Keratinocyte (primary cell): ENCODE data around the gene TOMT. TPM values are rescaled to one million over a fixed set of nuclear protein-coding genes. Genes with fewer than 3 reads are reported as not detected.

Source experiments
- DNase-seq: peaks from one replicate; pipeline ENCODE4 v3.0.0-alpha.2; 2011; ENCODE audit warnings: low read depth, missing footprints, low spot score
- FAIRE-seq: peaks from 2 replicates; lab custom pipeline; 2011; peaks lifted over from hg19 to GRCh38; lab: Jason Lieb, UNC
- H2AFZ ChIP-seq: 2 replicates; pipeline ENCODE4 v1.6.0; 2012; ENCODE audit warnings: low read length, control low read depth, inconsistent platforms; ENCODE audit not compliant: control insufficient read depth
- H3K27ac ChIP-seq: 2 replicates; pipeline ENCODE4 v1.5.1; 2011; ENCODE audit warnings: low read length; ENCODE audit not compliant: control insufficient read depth, insufficient read depth
- H3K27me3 ChIP-seq: 3 replicates; pipeline ENCODE4 v1.6.0; 2011; ENCODE audit warnings: low read length; ENCODE audit not compliant: control insufficient read depth, insufficient read depth; ENCODE audit errors: extremely low read depth
- H3K36me3 ChIP-seq, 2 experiments: 2 replicates in 1 of 2; 3 replicates in 1 of 2; pipeline ENCODE4 v1.5.1; 2011; ENCODE audit warnings: low read length in 2 of 2, mild to moderate bottlenecking in 1 of 2; ENCODE audit not compliant: control insufficient read depth in 2 of 2, insufficient read depth in 2 of 2; ENCODE audit errors: extremely low read depth in 1 of 2
- H3K4me1 ChIP-seq: 3 replicates; pipeline ENCODE4 v1.5.1; 2011; ENCODE audit warnings: low read length; ENCODE audit not compliant: control insufficient read depth, insufficient read depth; ENCODE audit errors: extremely low read depth
- H3K4me2 ChIP-seq: 3 replicates; pipeline ENCODE4 v1.6.0; 2011; ENCODE audit warnings: low read depth, low read length; ENCODE audit not compliant: control insufficient read depth, insufficient read depth; ENCODE audit errors: extremely low read depth
- H3K4me3 ChIP-seq, 3 experiments: fragments of 200-600 bp in 1 of 3; sonication (generic) in 1 of 3; 2 replicates in 2 of 3; 3 replicates in 1 of 3; pipeline ENCODE4 v1.5.1; 2011 to 2016; ENCODE audit warnings: low read length in 3 of 3, mild to moderate bottlenecking in 3 of 3, control low read depth in 2 of 3, inconsistent platforms in 1 of 3, low read depth in 1 of 3, mixed read lengths in 1 of 3, mixed run types in 1 of 3, moderate library complexity in 1 of 3; ENCODE audit not compliant: control insufficient read depth in 2 of 3, insufficient read depth in 2 of 3; ENCODE audit errors: extremely low read depth in 1 of 3
- H3K79me2 ChIP-seq: 2 replicates; pipeline ENCODE4 v1.6.0; 2012; ENCODE audit warnings: low read length; ENCODE audit not compliant: control insufficient read depth, insufficient read depth
- H3K9ac ChIP-seq: 3 replicates; pipeline ENCODE4 v1.6.0; 2011; ENCODE audit warnings: low read length; ENCODE audit not compliant: control insufficient read depth, insufficient read depth; ENCODE audit errors: extremely low read depth
- H3K9me1 ChIP-seq: 3 replicates; pipeline ENCODE4 v1.6.0; 2011; ENCODE audit warnings: low read length; ENCODE audit not compliant: control insufficient read depth, insufficient read depth; ENCODE audit errors: extremely low read depth
- H3K9me3 ChIP-seq: 2 replicates; pipeline ENCODE4 v1.5.1; 2012; ENCODE audit warnings: low read depth, low read length; ENCODE audit not compliant: control insufficient read depth
- H4K20me1 ChIP-seq: 3 replicates; pipeline ENCODE4 v1.6.0; 2011; ENCODE audit warnings: low read length; ENCODE audit not compliant: control insufficient read depth, insufficient read depth; ENCODE audit errors: extremely low read depth
- EZH2 ChIP-seq: IDR thresholded peaks from one replicate; pipeline ENCODE4 v1.6.1; 2012; ENCODE audit warnings: inconsistent platforms, mild to moderate bottlenecking, low read length, moderate library complexity
- dilution Hi-C: fragments of 300-500 bp; cut with MboI; formaldehyde crosslinking; loops from one replicate; pipeline ENCODE4 v1.7.0; 2020; ENCODE audit warnings: low sequenced_read_pairs; ENCODE audit not compliant: extremely low pct_ligation_motif_present
- polyA plus RNA-seq, 5 experiments: library from polyadenylated mRNA; depleted of rRNA in 3 of 5; stranded (reverse) in 3 of 5; stranded (forward) in 1 of 5; unstranded in 1 of 5; fragments of >200 nt; gene quantifications; 1 replicate in 1 of 5; 2 replicates in 3 of 5; 3 replicates in 1 of 5; pipeline versions ENCODE4 v1.2.1 to v1.2.3, GENCODE V29; 2011 to 2012; ENCODE audit warnings: missing spikeins in 2 of 5, low read depth in 1 of 5, low replicate concordance in 1 of 5
- TF ChIP-seq, protein P1 (sequence below), 3 experiments: IDR thresholded peaks in 1 of 3; conservative IDR thresholded peaks in 1 of 3; optimal IDR thresholded peaks in 1 of 3; 2 replicates in 2 of 3; 3 replicates in 1 of 3; pipeline versions ENCODE3 to v1.5.1; 2011; ENCODE audit warnings: low read length in 3 of 3, mild to moderate bottlenecking in 3 of 3, moderate library complexity in 2 of 3, control low read depth in 1 of 3, inconsistent platforms in 1 of 3; ENCODE audit not compliant: insufficient read depth in 2 of 3; ENCODE audit errors: extremely low read depth in 1 of 3

The TOMT gene
- polyA plus RNA-seq, 1 donor (not counting 4 experiments of a cell fraction or from before 2014, with no cell fraction given), result not detected

- FAIRE-seq (no peak), DNase-seq (no peak)
- no peak overlapping the region for H2AFZ ChIP-seq
- H3K4me2 ChIP-seq, result no peak overlapping the region
- TF ChIP-seq, protein P1, sequence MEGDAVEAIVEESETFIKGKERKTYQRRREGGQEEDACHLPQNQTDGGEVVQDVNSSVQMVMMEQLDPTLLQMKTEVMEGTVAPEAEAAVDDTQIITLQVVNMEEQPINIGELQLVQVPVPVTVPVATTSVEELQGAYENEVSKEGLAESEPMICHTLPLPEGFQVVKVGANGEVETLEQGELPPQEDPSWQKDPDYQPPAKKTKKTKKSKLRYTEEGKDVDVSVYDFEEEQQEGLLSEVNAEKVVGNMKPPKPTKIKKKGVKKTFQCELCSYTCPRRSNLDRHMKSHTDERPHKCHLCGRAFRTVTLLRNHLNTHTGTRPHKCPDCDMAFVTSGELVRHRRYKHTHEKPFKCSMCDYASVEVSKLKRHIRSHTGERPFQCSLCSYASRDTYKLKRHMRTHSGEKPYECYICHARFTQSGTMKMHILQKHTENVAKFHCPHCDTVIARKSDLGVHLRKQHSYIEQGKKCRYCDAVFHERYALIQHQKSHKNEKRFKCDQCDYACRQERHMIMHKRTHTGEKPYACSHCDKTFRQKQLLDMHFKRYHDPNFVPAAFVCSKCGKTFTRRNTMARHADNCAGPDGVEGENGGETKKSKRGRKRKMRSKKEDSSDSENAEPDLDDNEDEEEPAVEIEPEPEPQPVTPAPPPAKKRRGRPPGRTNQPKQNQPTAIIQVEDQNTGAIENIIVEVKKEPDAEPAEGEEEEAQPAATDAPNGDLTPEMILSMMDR (optimal IDR thresholded peaks at IDR 0.05 in 1 of 3, IDR thresholded peaks at IDR 0.05 in 1 of 3, conservative IDR thresholded peaks at IDR 0.05 in 1 of 3; ENCODE audit: extremely low read depth in 1 of 3, insufficient read depth in 2 of 3, low read length in 3 of 3), result no peak
- no peak for TF ChIP-seq EZH2
- H3K4me3 ChIP-seq, result no peak overlapping the region
- dilution Hi-C loops, result no loop called here
- no peak overlapping the region for H3K9ac ChIP-seq
- H3K9me3 ChIP-seq, result no peaks in the 10 kb centered on the region
- no peaks in the 10 kb centered on the region for H3K9me1 ChIP-seq
- H3K79me2 ChIP-seq, result peaks cover 4% of the 10 kb centered on the region
- no peak overlapping the region for H3K27ac ChIP-seq
- peaks cover 4 to 14% of the 10 kb centered on the region in 2 experiments for H3K36me3 ChIP-seq
- H3K27me3 ChIP-seq, result no peaks in the 10 kb centered on the region
- H3K4me1 ChIP-seq, result peaks cover 31% of the 10 kb centered on the region
- no peaks in the 10 kb centered on the region for H4K20me1 ChIP-seq
These were observed 13.5 kb downstream of the TOMT start for GRCh38 chr11:72119198-72119597.

DNA sequence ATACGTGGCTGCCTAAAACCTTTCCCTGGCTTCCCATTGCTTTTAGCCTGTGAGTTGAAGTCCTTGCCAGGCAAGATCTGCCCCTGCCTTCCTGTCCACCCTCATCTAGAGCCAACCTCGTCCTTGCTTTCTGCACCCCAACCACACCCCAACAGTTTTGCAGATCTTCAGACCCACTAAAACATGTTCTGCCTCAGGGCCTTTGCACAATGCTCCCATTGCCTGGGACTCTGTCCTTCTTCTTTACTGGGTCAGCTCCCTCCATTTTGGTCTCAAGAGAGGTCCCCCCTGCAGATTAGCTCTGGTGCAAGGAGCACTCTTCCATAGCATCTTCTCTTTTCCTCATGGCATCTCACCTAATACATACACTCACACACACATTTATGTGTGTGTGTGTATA lies 15.2 kb downstream of the TOMT start:
- Histone ChIP-seq H3K9me3 (no peaks in the 10 kb centered on the region), H3K4me1 (peaks cover 14% of the 10 kb centered on the region), H3K9ac (no peak overlapping the region), H3K9me1 (no peaks in the 10 kb centered on the region), H3K4me2 (no peak overlapping the region), H3K36me3 (peaks cover 4 to 16% of the 10 kb centered on the region in 2 experiments), H4K20me1 (no peaks in the 10 kb centered on the region), H2AFZ (no peak overlapping the region), H3K4me3 (no peak overlapping the region), H3K79me2 (peaks cover 2% of the 10 kb centered on the region), H3K27ac (no peak overlapping the region), H3K27me3 (no peaks in the 10 kb centered on the region)
- FAIRE-seq (no peak), DNase-seq (no peak)
- dilution Hi-C loops, result no loop called here
- TF ChIP-seq EZH2, result no peak
- TF ChIP-seq, protein P1 (optimal IDR thresholded peaks at IDR 0.05 in 1 of 3, IDR thresholded peaks at IDR 0.05 in 1 of 3, conservative IDR thresholded peaks at IDR 0.05 in 1 of 3; ENCODE audit: extremely low read depth in 1 of 3, insufficient read depth in 2 of 3, low read length in 3 of 3), result no peak
